Ishikawa (cell line): ENCODE results near the gene MAD1L1.

Source experiments
- CEBPB ChIP-seq: IDR thresholded peaks from 2 replicates; pipeline ENCODE4 v1.6.1; 2012
- CREB1 ChIP-seq: IDR thresholded peaks from 2 replicates; pipeline ENCODE4 v1.6.1; 2012; ENCODE audit warnings: low read depth
- EGR1 ChIP-seq: IDR thresholded peaks from 2 replicates; pipeline ENCODE4 v1.6.1; 2012
- EP300 ChIP-seq: IDR thresholded peaks from 2 replicates; pipeline ENCODE4 v1.6.1; 2012; ENCODE audit warnings: borderline replicate concordance
- FOXM1 ChIP-seq: IDR thresholded peaks from 2 replicates; pipeline ENCODE4 v1.6.1; 2012; ENCODE audit warnings: low read depth, borderline replicate concordance
- MAX ChIP-seq: IDR thresholded peaks from 2 replicates; pipeline ENCODE4 v1.6.1; 2012
- NFIC ChIP-seq: IDR thresholded peaks from 2 replicates; pipeline ENCODE4 v1.6.1; 2012
- RAD21 ChIP-seq: IDR thresholded peaks from 2 replicates; pipeline ENCODE4 v1.6.1; 2012; ENCODE audit warnings: low read depth
- REST ChIP-seq: IDR thresholded peaks from 2 replicates; pipeline ENCODE4 v1.6.1; 2012; ENCODE audit warnings: low read depth, mild to moderate bottlenecking
- TAF1 ChIP-seq: IDR thresholded peaks from 2 replicates; pipeline ENCODE4 v1.6.1; 2012; ENCODE audit warnings: low read depth, mild to moderate bottlenecking
- TCF12 ChIP-seq: IDR thresholded peaks from 2 replicates; pipeline ENCODE4 v1.6.1; 2012; ENCODE audit warnings: low read depth
- TEAD4 ChIP-seq: IDR thresholded peaks from 2 replicates; pipeline ENCODE4 v1.6.1; 2012
- USF1 ChIP-seq: IDR thresholded peaks from 2 replicates; pipeline ENCODE4 v1.6.1; 2012
- YY1 ChIP-seq: IDR thresholded peaks from 2 replicates; pipeline ENCODE4 v1.6.1; 2012; ENCODE audit warnings: low read depth
- ZBTB7A ChIP-seq: IDR thresholded peaks from 2 replicates; pipeline ENCODE4 v1.6.1; 2012; ENCODE audit warnings: low read depth

The MAD1L1 gene

GRCh38 chr7:2019711-2020511, 212.8 kb downstream of the MAD1L1 start:
- TF ChIP-seq EGR1, result peak; percentile 48; the same call in 1 of the 2 replicates
- no peak for TF ChIP-seq MAX

GRCh38 chr7:2019461-2019710, 213.4 kb downstream of the MAD1L1 start:
- TF ChIP-seq CREB1, result no peak

GRCh38 chr7:2018569-2019460, 213.9 kb downstream of the MAD1L1 start:
- TF ChIP-seq FOXM1 (no peak), CEBPB (no peak), YY1 (no peak), USF1 (no peak), CREB1 (no peak), EP300 (no peak), MAX (no peak), REST (no peak), TEAD4 (no peak), RAD21 (no peak), NFIC (no peak), ZBTB7A (no peak), EGR1 (no peak), TCF12 (no peak), TAF1 (no peak)

- TF ChIP-seq REST (no peak), CREB1 (no peak), TAF1 (no peak), NFIC (no peak), TCF12 (no peak), YY1 (no peak), RAD21 (no peak), EP300 (no peak), TEAD4 (no peak), CEBPB (no peak), USF1 (no peak), FOXM1 (no peak), ZBTB7A (no peak), MAX (no peak), EGR1 (no peak)
These were observed 214.7 kb downstream of the MAD1L1 start for GRCh38 chr7:2017914-2018568.

- no peak for TF ChIP-seq TEAD4
- TF ChIP-seq EGR1, result no peak
- no peak for TF ChIP-seq FOXM1
- no peak for TF ChIP-seq NFIC
- no peak for TF ChIP-seq ZBTB7A
- TF ChIP-seq TAF1, result no peak
- TF ChIP-seq MAX, result no peak
- no peak for TF ChIP-seq CEBPB
- TF ChIP-seq USF1, result no peak
- no peak for TF ChIP-seq RAD21
- TF ChIP-seq YY1, result no peak
- no peak for TF ChIP-seq EP300
- TF ChIP-seq CREB1, result no peak
- TF ChIP-seq REST, result no peak
- TF ChIP-seq TCF12, result no peak
These were observed 215.3 kb downstream of the MAD1L1 start for GRCh38 chr7:2017481-2017891.
